Measurements from ENCODE around the gene ARL4D. TPM values are rescaled to one million over a fixed set of nuclear protein-coding genes. Genes with fewer than 3 reads are reported as not detected.

The ARL4D gene
- polyA plus RNA-seq, 1 donor from 2014 or later: 10.6 TPM

DNA sequence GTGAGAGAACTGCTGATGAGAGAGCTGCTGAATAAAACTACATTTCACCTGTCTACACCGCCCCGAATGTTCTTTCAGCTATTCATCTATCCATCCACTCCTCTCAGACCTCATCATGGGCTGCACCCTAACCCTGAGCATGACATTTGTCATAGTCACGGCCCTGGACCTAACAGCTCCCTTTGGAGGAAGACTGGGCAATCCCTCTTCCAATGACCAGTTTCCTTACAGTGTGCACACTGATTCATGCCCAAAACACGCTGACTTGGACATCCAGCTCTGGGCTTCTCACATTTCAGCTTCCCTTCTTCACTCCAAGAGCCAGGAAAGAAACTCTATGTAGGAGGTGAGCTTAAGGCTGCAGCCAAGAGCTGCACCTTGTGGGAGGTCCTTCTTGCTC lies 41.8 kb upstream of the ARL4D start:
- Histone ChIP-seq H3K36me3 (ENCODE audit: insufficient read depth, low read length) (no peaks in the 10 kb centered on the region), H3K79me2 (replicated peaks; ENCODE audit: insufficient read depth, low read length) (no peaks in the 10 kb centered on the region), H2AFZ (ENCODE audit: low read depth, low read length) (no peak overlapping the region), H3K27me3 (ENCODE audit: insufficient read depth, low read depth, low read length) (peaks cover 8% of the 10 kb centered on the region), H3K9me3 (ENCODE audit: low read length) (peaks cover 6% of the 10 kb centered on the region), H3F3A (ENCODE audit: insufficient read depth, low read length, poor library complexity, severe bottlenecking) (no peaks in the 10 kb centered on the region), H3K4me3 (ENCODE audit: low read length) (no peak overlapping the region), H3K27ac (ENCODE audit: low read length) (no peak overlapping the region), H3K9ac (ENCODE audit: low read length) (no peak overlapping the region), H4K20me1 (ENCODE audit: insufficient read depth) (no peaks in the 10 kb centered on the region), H3K4me2 (ENCODE audit: low read length) (no peak overlapping the region), H3K9me2 (ENCODE audit: insufficient read depth, low read length) (no peaks in the 10 kb centered on the region)
- TF ChIP-seq EP300 (conservative IDR thresholded peaks at IDR 0.05; ENCODE audit: poor library complexity, severe bottlenecking) (no peak), EZH2 (IDR thresholded peaks at IDR 0.05; ENCODE audit: borderline replicate concordance, insufficient read depth, low read length, poor library complexity, severe bottlenecking) (no peak), POLR2AphosphoS5 (IDR thresholded peaks at IDR 0.05) (no peak), SMC3 (conservative IDR thresholded peaks at IDR 0.05; ENCODE audit: poor library complexity) (no peak), TAF1 (IDR thresholded peaks at IDR 0.05; ENCODE audit: low read depth) (no peak), RAD21 (conservative IDR thresholded peaks at IDR 0.05) (no peak), MXI1 (conservative IDR thresholded peaks at IDR 0.05; ENCODE audit: poor library complexity, severe bottlenecking) (no peak)
- TF ChIP-seq, protein P1, sequence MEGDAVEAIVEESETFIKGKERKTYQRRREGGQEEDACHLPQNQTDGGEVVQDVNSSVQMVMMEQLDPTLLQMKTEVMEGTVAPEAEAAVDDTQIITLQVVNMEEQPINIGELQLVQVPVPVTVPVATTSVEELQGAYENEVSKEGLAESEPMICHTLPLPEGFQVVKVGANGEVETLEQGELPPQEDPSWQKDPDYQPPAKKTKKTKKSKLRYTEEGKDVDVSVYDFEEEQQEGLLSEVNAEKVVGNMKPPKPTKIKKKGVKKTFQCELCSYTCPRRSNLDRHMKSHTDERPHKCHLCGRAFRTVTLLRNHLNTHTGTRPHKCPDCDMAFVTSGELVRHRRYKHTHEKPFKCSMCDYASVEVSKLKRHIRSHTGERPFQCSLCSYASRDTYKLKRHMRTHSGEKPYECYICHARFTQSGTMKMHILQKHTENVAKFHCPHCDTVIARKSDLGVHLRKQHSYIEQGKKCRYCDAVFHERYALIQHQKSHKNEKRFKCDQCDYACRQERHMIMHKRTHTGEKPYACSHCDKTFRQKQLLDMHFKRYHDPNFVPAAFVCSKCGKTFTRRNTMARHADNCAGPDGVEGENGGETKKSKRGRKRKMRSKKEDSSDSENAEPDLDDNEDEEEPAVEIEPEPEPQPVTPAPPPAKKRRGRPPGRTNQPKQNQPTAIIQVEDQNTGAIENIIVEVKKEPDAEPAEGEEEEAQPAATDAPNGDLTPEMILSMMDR (IDR thresholded peaks at IDR 0.05; ENCODE audit: poor library complexity, severe bottlenecking): no peak
- TF ChIP-seq, protein P2, sequence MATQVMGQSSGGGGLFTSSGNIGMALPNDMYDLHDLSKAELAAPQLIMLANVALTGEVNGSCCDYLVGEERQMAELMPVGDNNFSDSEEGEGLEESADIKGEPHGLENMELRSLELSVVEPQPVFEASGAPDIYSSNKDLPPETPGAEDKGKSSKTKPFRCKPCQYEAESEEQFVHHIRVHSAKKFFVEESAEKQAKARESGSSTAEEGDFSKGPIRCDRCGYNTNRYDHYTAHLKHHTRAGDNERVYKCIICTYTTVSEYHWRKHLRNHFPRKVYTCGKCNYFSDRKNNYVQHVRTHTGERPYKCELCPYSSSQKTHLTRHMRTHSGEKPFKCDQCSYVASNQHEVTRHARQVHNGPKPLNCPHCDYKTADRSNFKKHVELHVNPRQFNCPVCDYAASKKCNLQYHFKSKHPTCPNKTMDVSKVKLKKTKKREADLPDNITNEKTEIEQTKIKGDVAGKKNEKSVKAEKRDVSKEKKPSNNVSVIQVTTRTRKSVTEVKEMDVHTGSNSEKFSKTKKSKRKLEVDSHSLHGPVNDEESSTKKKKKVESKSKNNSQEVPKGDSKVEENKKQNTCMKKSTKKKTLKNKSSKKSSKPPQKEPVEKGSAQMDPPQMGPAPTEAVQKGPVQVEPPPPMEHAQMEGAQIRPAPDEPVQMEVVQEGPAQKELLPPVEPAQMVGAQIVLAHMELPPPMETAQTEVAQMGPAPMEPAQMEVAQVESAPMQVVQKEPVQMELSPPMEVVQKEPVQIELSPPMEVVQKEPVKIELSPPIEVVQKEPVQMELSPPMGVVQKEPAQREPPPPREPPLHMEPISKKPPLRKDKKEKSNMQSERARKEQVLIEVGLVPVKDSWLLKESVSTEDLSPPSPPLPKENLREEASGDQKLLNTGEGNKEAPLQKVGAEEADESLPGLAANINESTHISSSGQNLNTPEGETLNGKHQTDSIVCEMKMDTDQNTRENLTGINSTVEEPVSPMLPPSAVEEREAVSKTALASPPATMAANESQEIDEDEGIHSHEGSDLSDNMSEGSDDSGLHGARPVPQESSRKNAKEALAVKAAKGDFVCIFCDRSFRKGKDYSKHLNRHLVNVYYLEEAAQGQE (IDR thresholded peaks at IDR 0.05; ENCODE audit: borderline replicate concordance): no peak

DNA sequence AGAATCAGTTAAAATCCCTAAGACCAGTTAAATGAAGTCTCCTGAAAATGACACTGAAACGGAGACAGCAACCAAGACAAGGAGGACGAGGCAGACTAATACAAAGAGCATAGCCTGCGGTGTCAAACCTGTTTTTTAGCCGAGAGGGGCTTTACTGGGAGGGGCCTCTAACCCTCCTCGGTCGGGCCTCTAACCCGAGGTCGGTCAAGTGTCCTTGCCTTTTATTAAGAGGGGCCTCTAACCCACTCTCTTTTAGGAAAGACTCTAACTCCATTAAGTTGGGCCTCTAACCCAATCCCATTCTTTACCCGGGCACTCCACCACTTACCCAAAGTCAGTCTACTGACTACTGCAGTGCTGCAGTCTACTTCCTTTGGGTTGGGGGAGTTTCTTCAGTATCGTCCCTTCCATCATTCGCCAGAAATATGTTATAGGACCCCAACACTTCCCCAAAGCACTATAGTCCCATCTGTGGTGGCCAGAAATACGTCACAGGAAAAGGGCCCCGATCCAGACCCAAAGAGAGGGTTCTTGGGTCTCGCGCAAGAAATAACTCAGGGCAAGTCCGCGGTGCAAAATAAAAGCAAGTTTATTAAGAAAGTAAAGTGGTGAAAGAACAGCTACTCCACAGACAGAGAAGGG lies 39.2 kb upstream of the ARL4D start:
- Histone ChIP-seq H2AFZ (ENCODE audit: low read depth, low read length) (no peak overlapping the region), H3K4me2 (ENCODE audit: low read length) (no peak overlapping the region), H3K9me2 (ENCODE audit: insufficient read depth, low read length) (no peaks in the 10 kb centered on the region), H3K9me3 (ENCODE audit: low read length) (peaks cover 6% of the 10 kb centered on the region), H3K4me3 (ENCODE audit: low read length) (no peak overlapping the region), H3K27me3 (ENCODE audit: insufficient read depth, low read depth, low read length) (peaks cover 8% of the 10 kb centered on the region), H3K27ac (ENCODE audit: low read length) (no peak overlapping the region), H3F3A (ENCODE audit: insufficient read depth, low read length, poor library complexity, severe bottlenecking) (no peaks in the 10 kb centered on the region), H3K9ac (ENCODE audit: low read length) (no peak overlapping the region), H4K20me1 (ENCODE audit: insufficient read depth) (no peaks in the 10 kb centered on the region), H3K36me3 (ENCODE audit: insufficient read depth, low read length) (no peaks in the 10 kb centered on the region), H3K79me2 (replicated peaks; ENCODE audit: insufficient read depth, low read length) (no peaks in the 10 kb centered on the region)
- TF ChIP-seq EP300 (conservative IDR thresholded peaks at IDR 0.05; ENCODE audit: poor library complexity, severe bottlenecking) (no peak), POLR2AphosphoS5 (IDR thresholded peaks at IDR 0.05) (no peak), MXI1 (conservative IDR thresholded peaks at IDR 0.05; ENCODE audit: poor library complexity, severe bottlenecking) (no peak), TAF1 (IDR thresholded peaks at IDR 0.05; ENCODE audit: low read depth) (no peak), SMC3 (conservative IDR thresholded peaks at IDR 0.05; ENCODE audit: poor library complexity) (no peak), EZH2 (IDR thresholded peaks at IDR 0.05; ENCODE audit: borderline replicate concordance, insufficient read depth, low read length, poor library complexity, severe bottlenecking) (no peak)
- TF ChIP-seq, protein P1 (IDR thresholded peaks at IDR 0.05; ENCODE audit: poor library complexity, severe bottlenecking): no peak
- TF ChIP-seq, protein P2 (IDR thresholded peaks at IDR 0.05; ENCODE audit: borderline replicate concordance): no peak
